NOMO-1 treated with dmso at 0.1 percent for 144 hours (cell line): Measurements from ENCODE around the gene PLCB1.

Source experiments
- DNase-seq: peaks from one replicate; lab custom pipeline; 2025; ENCODE audit not compliant: unreplicated experiment; lab: John Stamatoyannopoulos, UW

PLCB1 gene

GRCh38 chr20:8208226-8208625 lies 76.2 kb downstream of the PLCB1 start:
- no peak for DNase-seq

- no peak for DNase-seq
These were observed 77.0 kb downstream of the PLCB1 start for GRCh38 chr20:8209061-8209460.

GRCh38 chr20:8210749-8211148 lies 78.7 kb downstream of the PLCB1 start:
- DNase-seq: no peak

GRCh38 chr20:8212286-8212685 lies 80.2 kb downstream of the PLCB1 start:
- no peak for DNase-seq

GRCh38 chr20:8213270-8213669 lies 81.2 kb downstream of the PLCB1 start:
- no peak for DNase-seq

- DNase-seq: no peak
These were observed 81.9 kb downstream of the PLCB1 start for GRCh38 chr20:8213831-8214587.

- no peak for DNase-seq
These were observed 83.3 kb downstream of the PLCB1 start for GRCh38 chr20:8215361-8215781.

GRCh38 chr20:8216375-8217200 lies 84.5 kb downstream of the PLCB1 start:
- DNase-seq: no peak

GRCh38 chr20:8218861-8219260 lies 86.8 kb downstream of the PLCB1 start:
- DNase-seq: no peak

- no peak for DNase-seq
These were observed 87.3 kb downstream of the PLCB1 start for GRCh38 chr20:8219403-8219802.

- no peak for DNase-seq
These were observed 88.7 kb downstream of the PLCB1 start for GRCh38 chr20:8220716-8221115.

- DNase-seq: no peak
These were observed 89.9 kb downstream of the PLCB1 start for GRCh38 chr20:8221887-8222419.

GRCh38 chr20:8223091-8223870 lies 91.2 kb downstream of the PLCB1 start:
- DNase-seq: no peak

GRCh38 chr20:8225658-8226057 lies 93.6 kb downstream of the PLCB1 start:
- no peak for DNase-seq

- no peak for DNase-seq
These were observed 94.0 kb downstream of the PLCB1 start for GRCh38 chr20:8226106-8226505.

GRCh38 chr20:8227293-8227692 lies 95.2 kb downstream of the PLCB1 start:
- DNase-seq: no peak

- DNase-seq: no peak
These were observed 96.2 kb downstream of the PLCB1 start for GRCh38 chr20:8228315-8228714.

GRCh38 chr20:8229090-8229489 lies 97.0 kb downstream of the PLCB1 start:
- no peak for DNase-seq

- no peak for DNase-seq
These were observed 99.0 kb downstream of the PLCB1 start for GRCh38 chr20:8231038-8231437.

- DNase-seq: no peak
These were observed 100.3 kb downstream of the PLCB1 start for GRCh38 chr20:8232332-8232731.

GRCh38 chr20:8234580-8234979 lies 102.5 kb downstream of the PLCB1 start:
- DNase-seq: no peak
